Immature natural killer cell (primary cell): Measurements from ENCODE around the gene CHPF. TPM values are rescaled to one million over a fixed set of nuclear protein-coding genes. Genes with fewer than 3 reads are reported as not detected.

Source experiments
- DNase-seq, 3 donors: peaks; one replicate each; pipeline ENCODE4 v3.0.0; 2022; ENCODE audit warnings: mixed read lengths in 1 of 3
- H3K27ac Mint-ChIP-seq, 6 donors: one replicate each; pipeline ENCODE4 v1.8.0; 2020; ENCODE audit warnings: mixed read lengths in 6 of 6, mild to moderate bottlenecking in 5 of 6, inconsistent platforms in 4 of 6, moderate library complexity in 3 of 6
- H3K27me3 Mint-ChIP-seq, 3 donors: one replicate each; pipeline ENCODE4 v1.8.0; 2020 to 2021; ENCODE audit warnings: low read depth in 3 of 3, mild to moderate bottlenecking in 3 of 3, mixed read lengths in 3 of 3, moderate library complexity in 3 of 3, inconsistent platforms in 1 of 3
- H3K36me3 Mint-ChIP-seq, 3 donors: one replicate each; pipeline ENCODE4 v1.8.0; 2020; ENCODE audit warnings: mixed read lengths in 3 of 3, inconsistent platforms in 2 of 3, mild to moderate bottlenecking in 2 of 3
- H3K4me1 Mint-ChIP-seq, 2 donors: one replicate each; pipeline ENCODE4 v1.8.0; 2020; ENCODE audit warnings: inconsistent platforms in 2 of 2, mild to moderate bottlenecking in 2 of 2, mixed read lengths in 2 of 2, moderate library complexity in 1 of 2
- H3K4me3 Mint-ChIP-seq, 5 donors: one replicate each; pipeline ENCODE4 v1.8.0; 2020; ENCODE audit warnings: mild to moderate bottlenecking in 5 of 5, mixed read lengths in 5 of 5, inconsistent platforms in 3 of 5, moderate library complexity in 3 of 5
- H3K9me3 Mint-ChIP-seq, 6 donors: one replicate each; pipeline ENCODE4 v1.8.0; 2020; ENCODE audit warnings: mild to moderate bottlenecking in 6 of 6, mixed read lengths in 6 of 6, inconsistent platforms in 4 of 6, moderate library complexity in 3 of 6
- polyA plus RNA-seq, 3 donors: library from polyadenylated mRNA; unstranded; fragments of 300-500 nt; fragmentation: Illumina TruSeq; gene quantifications; one replicate each; pipeline ENCODE4 v1.2.3, GENCODE V29; 2021

CHPF gene
- polyA plus RNA-seq, 3 donors from 2014 or later, result 6.1 to 20.8 (median 18.6) TPM

DNA sequence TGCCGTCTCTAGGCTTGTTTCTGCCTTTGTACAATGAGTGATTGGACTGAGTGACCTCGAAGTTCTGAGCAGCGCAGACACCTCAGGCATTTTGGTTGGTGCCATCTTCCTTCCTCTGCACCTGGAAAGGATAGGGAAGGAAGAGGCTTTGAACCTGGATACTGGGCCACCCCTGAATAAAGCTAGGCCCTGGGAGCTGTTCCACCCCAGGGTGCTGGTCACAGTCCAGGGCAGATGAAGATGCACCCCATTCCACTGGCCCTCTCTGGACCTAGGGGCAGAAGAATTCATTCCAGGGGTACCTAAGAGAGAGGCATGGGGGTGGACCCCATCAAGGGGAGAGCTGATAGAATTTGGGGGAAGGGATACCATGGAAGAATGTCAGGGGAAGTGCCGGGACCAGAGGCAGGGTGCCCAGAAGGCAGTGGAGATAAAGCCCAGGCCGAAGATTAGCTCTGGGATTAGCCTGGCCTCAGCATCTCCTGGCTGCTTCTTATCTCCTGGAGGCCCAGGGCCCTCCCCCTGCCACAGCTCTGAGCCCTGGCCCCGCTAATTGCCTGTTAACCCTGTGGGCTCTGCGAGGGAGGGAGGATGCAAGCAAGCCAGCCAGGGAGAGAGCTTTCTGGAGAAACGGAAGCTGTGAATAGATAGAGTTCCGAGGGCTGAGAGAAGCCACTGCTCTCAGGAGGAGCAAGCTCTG is 17.9 kb downstream of the CHPF start:
- Mint-ChIP-seq H3K27ac (no peak overlapping the region), H3K4me1 (no peaks in the 10 kb centered on the region), H3K27me3 (peaks cover 15 to 37% (median 27%) of the 10 kb centered on the region in 3 donors), H3K36me3 (no peaks in the 10 kb centered on the region), H3K9me3 (peaks cover 0 to 2% (median 0%) of the 10 kb centered on the region in 6 donors), H3K4me3 (no peak overlapping the region)
- no peak for DNase-seq

DNA sequence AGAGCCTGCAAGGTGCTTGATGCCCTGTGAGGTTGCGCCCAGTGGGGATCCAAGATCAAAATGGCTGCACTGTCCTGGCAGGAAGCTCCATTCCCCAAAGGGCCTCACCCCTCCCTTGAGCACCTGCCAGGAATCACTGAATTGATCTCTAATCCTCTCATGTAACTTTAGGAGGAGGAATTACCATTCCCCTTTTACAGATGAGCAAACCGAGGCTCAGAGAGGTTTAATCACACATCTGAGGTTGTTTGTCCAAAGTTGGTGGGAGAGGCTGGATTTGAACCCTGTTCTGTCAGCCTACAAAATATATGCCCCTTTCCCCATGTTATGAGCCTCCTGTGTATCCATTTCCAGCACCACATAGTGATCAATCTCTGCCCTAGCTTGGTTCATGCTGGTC is 18.8 kb downstream of the CHPF start:
- H3K4me1 Mint-ChIP-seq, result no peaks in the 10 kb centered on the region
- no peaks in the 10 kb centered on the region for H3K9me3 Mint-ChIP-seq
- H3K27me3 Mint-ChIP-seq, result peaks cover 13 to 33% (median 23%) of the 10 kb centered on the region in 3 donors
- no peak overlapping the region for H3K4me3 Mint-ChIP-seq
- no peak for DNase-seq
- no peak overlapping the region for H3K27ac Mint-ChIP-seq
- no peaks in the 10 kb centered on the region for H3K36me3 Mint-ChIP-seq

DNA sequence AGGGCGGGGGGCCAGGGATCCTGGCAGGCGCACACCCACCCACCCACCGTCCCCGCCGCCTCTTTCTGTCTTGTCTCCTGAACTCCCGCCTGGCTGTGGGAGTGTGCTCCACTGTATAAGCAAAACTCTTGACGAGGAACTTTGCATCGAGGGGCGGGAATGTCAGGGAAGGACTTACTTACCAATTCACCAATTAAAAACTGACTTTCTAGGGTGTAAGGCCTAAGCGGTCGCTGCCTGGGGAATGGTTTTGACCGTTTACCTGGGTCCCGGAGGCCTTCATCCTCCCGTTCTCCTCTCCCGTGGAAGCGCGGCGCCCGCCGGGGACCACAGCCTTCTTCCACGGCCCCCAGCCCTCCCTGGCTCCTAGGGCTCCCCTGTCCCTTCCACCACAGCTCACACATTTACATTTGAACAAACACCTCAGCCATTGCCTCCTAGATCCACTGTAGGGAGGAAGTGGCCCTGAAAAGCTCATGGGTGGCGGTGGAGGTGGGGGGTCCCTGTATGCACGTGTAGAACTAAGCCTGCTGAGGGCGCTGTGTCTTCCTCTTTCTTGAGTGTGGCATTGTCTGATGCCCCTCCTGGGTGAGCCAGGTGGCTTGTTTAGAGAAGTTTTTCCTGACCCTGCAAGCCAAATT is 20.5 kb downstream of the CHPF start:
- H3K9me3 Mint-ChIP-seq, result no peaks in the 10 kb centered on the region
- H3K27ac Mint-ChIP-seq, result no peak overlapping the region
- peaks cover 13 to 27% (median 24%) of the 10 kb centered on the region in 3 donors for H3K27me3 Mint-ChIP-seq
- peak overlapping the region in 2 of 5 donors; percentile 3 to 47 for H3K4me3 Mint-ChIP-seq
- no peaks in the 10 kb centered on the region for H3K4me1 Mint-ChIP-seq
- DNase-seq, result no peak
- no peaks in the 10 kb centered on the region for H3K36me3 Mint-ChIP-seq

DNA sequence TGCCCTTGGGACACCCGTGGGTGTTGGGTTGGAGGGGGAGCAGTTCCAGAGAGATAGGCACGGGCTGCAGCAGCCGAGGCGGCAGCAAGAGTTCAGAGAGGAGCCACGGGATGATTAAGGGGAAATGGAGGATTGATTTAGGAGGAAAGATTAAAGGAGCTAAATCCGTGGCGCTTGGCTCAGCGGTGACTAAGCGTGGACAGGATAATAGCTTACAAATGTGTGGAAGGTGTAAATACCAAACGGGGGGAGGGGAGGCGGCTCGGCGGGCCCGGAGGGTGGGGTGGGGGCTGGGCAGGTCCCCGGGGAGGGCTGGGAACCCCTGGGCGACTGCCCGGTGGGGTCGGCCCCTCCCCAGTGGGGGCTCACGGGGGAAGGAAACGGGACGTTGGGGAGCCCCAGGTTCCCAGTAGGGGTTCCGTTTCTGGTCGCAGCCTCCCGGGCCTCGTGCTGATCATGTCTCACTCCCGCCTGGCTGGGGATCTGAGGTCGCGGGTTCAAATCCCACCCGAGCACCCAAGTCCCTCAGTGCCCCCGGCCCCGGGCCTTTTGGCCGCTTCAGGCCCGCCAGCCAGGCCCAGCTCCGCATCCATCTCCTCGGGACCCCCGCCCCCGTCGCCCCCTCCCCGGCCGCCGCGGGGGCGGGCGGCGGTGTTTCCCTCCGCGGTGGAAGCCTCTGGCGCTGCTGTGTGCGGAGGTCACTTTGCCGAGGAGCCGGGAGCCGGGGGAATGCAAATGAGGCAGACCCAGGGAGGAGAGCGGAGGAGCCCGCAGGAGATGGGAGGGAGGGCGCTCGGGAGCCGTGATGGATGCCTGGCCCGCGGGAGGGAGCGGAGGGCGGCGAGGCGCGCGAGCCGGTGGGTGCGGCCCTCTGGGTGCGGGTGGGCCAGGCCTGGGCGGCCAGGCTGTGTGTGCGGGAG is 21.2 kb downstream of the CHPF start:
- H3K4me3 Mint-ChIP-seq, result peak overlapping the region in 1 of 5 donors; percentile 52

DNA sequence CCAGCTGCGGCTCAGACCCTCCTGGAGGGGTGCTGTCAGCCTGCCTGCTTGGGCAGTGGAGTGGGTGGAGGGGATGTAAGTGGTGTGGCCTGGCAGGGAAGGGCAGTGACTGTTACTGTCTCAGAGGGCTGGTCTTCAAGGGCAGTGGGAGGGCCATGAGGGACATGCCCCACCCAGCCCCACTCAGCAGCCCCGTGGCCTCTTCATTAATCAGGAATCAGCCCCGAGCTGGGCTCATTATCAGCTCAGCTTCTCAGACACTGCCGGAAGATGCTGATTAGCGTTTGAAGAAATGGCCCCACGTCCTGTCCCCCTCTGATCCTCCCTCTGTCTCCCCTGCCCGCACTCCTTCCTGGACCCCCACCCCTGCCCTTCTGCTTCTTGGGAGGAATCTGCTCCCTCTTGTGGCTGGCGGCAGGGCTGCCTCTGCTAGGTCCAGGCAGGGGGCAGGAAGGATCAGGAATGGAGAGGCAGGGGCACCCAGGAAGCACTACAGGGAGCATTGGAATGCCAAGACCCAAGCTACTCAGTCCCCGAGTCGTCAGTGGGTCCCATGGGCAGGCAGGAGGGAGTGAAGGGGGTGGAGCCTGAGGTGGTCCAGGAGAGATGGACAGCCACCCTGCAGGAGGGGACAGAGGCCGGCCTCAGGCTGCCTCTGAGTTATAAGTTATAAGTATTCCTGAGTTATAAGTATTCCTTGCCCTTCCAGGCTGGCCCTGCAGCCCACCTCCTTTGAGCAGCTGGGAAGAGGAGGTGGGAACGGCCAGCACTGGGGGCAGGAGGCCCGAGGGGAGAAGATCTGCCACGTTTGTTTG is 22.3 kb downstream of the CHPF start:
- Mint-ChIP-seq H3K9me3 (no peaks in the 10 kb centered on the region), H3K27ac (no peak overlapping the region), H3K4me1 (no peaks in the 10 kb centered on the region), H3K36me3 (no peaks in the 10 kb centered on the region), H3K27me3 (peaks cover 13 to 28% (median 26%) of the 10 kb centered on the region in 3 donors), H3K4me3 (no peak overlapping the region)
- no peak for DNase-seq

More for the DNA sequence above, 21.2 kb downstream of the CHPF start:
- Mint-ChIP-seq H3K36me3 (no peaks in the 10 kb centered on the region), H3K9me3 (no peaks in the 10 kb centered on the region), H3K27me3 (peaks cover 14 to 31% (median 20%) of the 10 kb centered on the region in 3 donors), H3K27ac (no peak overlapping the region), H3K4me1 (no peaks in the 10 kb centered on the region)
- no peak for DNase-seq

DNA sequence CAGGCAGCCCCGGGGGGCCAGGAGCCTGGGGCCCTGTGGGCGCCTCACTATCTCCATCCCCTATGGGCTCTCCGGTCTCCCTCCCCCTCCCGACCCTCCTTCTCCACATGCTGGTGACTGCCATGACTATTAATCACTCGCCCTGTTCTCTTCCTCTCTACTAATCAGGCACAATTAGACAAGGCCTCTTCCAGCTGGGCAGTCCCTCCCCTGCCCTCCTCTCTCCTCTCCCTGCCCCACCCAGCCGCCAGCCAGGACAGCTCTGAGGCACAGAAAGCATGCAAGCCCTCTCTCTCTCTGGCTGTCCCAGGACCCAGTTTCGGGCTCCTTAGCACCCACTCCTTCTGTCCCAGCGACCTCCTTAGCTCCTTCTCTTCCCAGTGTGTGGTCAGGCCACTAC is 23.5 kb downstream of the CHPF start:
- H3K27ac Mint-ChIP-seq, result no peak overlapping the region
- H3K36me3 Mint-ChIP-seq, result peaks cover 0 to 3% (median 0%) of the 10 kb centered on the region in 3 donors
- no peak for DNase-seq
- no peaks in the 10 kb centered on the region for H3K4me1 Mint-ChIP-seq
- peaks cover 18 to 32% (median 26%) of the 10 kb centered on the region in 3 donors for H3K27me3 Mint-ChIP-seq
- H3K9me3 Mint-ChIP-seq, result no peaks in the 10 kb centered on the region
- no peak overlapping the region for H3K4me3 Mint-ChIP-seq

DNA sequence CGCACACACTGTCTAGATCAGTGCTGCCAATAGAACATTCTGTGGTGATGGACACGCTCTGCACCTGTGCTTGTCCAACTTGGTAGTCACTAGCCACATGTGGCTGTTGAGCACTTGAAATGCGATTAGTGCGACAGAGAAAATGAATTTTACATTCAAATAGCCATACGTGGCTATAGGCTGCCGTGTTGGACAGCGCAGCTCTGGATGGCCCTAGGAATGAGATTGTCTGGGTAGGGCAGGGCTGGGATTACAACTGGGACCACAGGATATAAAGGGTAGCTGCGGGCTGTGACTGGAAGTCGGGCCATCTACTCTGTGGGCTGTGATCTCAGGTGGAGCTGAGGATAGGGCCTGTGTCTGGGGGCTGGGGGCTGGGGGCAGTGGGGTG is 24.1 kb downstream of the CHPF start:
- H3K4me3 Mint-ChIP-seq, result no peak overlapping the region
- H3K36me3 Mint-ChIP-seq, result peaks cover 0 to 3% (median 0%) of the 10 kb centered on the region in 3 donors
- DNase-seq, result no peak
- peaks cover 18 to 32% (median 28%) of the 10 kb centered on the region in 3 donors for H3K27me3 Mint-ChIP-seq
- H3K9me3 Mint-ChIP-seq, result no peaks in the 10 kb centered on the region
- H3K4me1 Mint-ChIP-seq, result no peaks in the 10 kb centered on the region
- H3K27ac Mint-ChIP-seq, result no peak overlapping the region

DNA sequence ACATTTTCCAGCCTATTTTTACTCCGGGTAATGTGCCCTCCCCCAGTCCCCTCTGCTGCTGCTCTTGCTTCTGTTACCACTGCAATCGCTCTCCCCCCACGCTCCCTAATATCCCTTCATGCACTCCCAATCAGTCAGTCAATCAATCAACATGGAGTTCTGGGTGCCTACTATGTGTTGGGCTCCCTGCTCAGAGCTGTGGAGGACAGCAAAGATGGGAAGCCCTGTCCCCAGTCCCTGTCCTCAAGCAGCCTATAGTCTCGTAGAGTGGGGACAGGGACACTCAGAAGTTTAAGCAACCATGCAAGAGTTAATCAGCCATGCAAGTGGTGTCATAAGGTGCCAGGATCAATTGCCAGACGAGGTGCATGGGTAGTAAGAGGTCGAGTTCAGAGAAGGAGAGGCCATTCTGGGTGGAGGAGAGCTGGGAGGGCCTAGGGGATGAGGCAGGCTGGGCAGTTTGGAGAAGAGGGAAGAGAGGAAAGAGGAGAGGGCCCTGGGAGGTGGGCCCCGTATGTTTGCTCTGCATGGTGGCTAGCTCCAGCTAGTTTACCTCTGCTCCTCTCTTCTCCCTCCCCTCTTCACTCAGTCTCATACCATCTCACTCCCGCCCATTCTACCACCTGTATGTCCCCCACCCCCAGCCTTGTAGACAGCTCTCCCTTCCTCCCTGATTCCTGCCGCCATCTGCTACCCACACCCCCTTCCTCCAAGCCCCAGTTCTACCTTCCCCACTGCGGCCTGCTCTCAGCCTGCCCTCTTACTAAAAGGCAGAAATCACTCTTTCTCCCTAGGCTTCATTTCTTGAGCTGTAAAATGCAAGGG is 25.4 kb downstream of the CHPF start:
- Mint-ChIP-seq H3K27me3 (peaks cover 18 to 30% (median 22%) of the 10 kb centered on the region in 3 donors), H3K9me3 (peaks cover 0 to 3% (median 0%) of the 10 kb centered on the region in 6 donors), H3K4me3 (no peak overlapping the region), H3K36me3 (peaks cover 0 to 3% (median 0%) of the 10 kb centered on the region in 3 donors), H3K27ac (no peak overlapping the region), H3K4me1 (no peaks in the 10 kb centered on the region)
- DNase-seq, result no peak

DNA sequence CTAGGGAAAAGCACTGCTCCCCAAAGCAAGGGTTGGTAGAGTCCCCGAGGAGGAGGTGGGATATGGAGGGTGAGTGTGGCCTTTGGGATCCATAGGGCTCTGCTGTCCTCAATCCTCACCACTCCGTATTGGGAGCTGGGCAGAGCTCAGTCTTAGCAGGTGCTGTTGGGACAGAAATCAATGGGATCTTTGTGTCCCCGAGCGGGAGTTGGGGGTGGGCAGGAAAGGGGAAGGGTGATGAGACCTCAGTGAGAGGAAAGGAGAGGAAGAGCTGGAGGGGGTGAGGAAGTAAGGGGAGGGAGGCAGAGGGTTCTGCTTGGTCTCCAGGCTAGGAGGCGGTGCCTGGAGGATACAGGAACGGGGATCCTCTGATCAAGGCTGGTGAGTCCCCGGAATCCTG is 26.7 kb downstream of the CHPF start:
- no peak for DNase-seq
- Mint-ChIP-seq H3K36me3 (peaks cover 0 to 3% (median 0%) of the 10 kb centered on the region in 3 donors), H3K4me3 (no peak overlapping the region), H3K27ac (no peak overlapping the region), H3K9me3 (peaks cover 0 to 3% (median 0%) of the 10 kb centered on the region in 6 donors), H3K27me3 (peaks cover 20 to 25% (median 24%) of the 10 kb centered on the region in 3 donors), H3K4me1 (no peaks in the 10 kb centered on the region)

DNA sequence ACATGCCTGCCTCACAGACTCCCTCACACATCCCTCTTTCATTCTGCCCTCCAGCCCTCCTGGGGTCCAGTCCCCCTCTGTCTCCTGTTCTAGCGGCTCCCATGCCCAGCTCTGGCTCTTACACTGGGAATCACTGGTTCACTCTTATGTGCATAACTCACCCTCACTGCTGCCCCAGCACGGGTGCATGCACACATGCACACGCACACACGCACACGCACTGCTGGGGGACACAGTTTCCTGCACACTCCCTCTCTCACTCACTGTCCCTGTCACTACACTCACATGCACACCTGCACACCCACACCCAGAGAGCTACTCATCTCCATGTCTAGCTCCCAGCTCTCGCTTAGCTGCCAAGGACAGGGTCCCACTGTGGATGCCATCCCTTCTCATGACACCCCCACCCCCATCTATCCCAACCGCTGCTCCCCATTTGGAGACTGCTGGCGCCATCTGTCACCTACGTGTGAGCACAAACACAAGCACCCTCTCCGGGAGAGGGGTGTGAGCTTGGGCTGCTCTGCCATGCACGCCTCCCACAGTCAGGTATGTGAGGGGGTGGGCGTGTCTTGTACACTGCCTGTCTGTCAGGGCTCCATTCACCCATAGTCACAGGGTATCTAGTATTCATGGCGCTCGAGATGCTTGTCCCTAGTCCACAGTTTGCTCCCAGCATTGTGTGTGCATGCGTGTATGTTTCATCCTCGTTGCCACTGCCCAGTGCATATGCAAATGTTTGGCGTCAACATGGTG is 27.6 kb downstream of the CHPF start:
- Mint-ChIP-seq H3K4me3 (no peak overlapping the region), H3K27me3 (peaks cover 20 to 24% (median 22%) of the 10 kb centered on the region in 3 donors), H3K27ac (no peak overlapping the region), H3K4me1 (no peaks in the 10 kb centered on the region), H3K9me3 (peaks cover 0 to 3% (median 0%) of the 10 kb centered on the region in 6 donors), H3K36me3 (peaks cover 0 to 3% (median 0%) of the 10 kb centered on the region in 3 donors)
- no peak for DNase-seq

DNA sequence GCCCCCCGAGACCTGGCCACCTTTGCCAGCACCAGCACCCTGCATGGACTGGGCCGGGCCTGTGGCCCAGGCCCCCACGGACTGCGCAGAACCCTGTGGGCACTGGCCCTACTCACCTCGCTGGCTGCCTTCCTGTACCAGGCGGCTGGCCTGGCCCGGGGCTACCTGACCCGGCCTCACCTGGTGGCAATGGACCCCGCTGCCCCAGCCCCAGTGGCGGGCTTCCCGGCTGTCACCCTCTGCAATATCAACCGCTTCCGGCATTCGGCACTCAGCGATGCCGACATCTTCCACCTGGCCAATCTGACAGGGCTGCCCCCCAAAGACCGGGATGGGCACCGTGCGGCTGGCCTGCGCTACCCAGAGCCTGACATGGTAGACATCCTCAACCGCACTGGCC is 28.8 kb downstream of the CHPF start:
- DNase-seq, result no peak
- H3K27me3 Mint-ChIP-seq, result peaks cover 22 to 28% (median 26%) of the 10 kb centered on the region in 3 donors
- no peak overlapping the region for H3K27ac Mint-ChIP-seq
- no peak overlapping the region for H3K4me3 Mint-ChIP-seq
- H3K36me3 Mint-ChIP-seq, result peaks cover 0 to 3% (median 0%) of the 10 kb centered on the region in 3 donors
- peaks cover 0 to 3% (median 0%) of the 10 kb centered on the region in 6 donors for H3K9me3 Mint-ChIP-seq
- peaks cover 5% of the 10 kb centered on the region in 2 donors for H3K4me1 Mint-ChIP-seq
